ENCODE results near the gene MRPL37.
"Not testable (repeated sequence)": the region's sequence is repeated elsewhere in the genome, so short reads cannot be mapped to it uniquely, and the experiment has no call there.

MRPL37 gene

GRCh38 chr1:54161495-54162168, 38.3 kb upstream of the MRPL37 start:
- DNase-seq (ENCODE audit: insufficient read length) (no peak), FAIRE-seq (no peak)
- no peak for TF ChIP-seq POLR2A (IDR thresholded peaks at IDR 0.05; ENCODE audit: low read depth, low read length)
- TF ChIP-seq TAF1 (IDR thresholded peaks at IDR 0.05; ENCODE audit: borderline replicate concordance, low read depth, low read length) = no peak
- TF ChIP-seq POLR2AphosphoS5 (IDR thresholded peaks at IDR 0.05; ENCODE audit: low read depth, low read length) = no peak

GRCh38 chr1:54163051-54163450, 36.9 kb upstream of the MRPL37 start:
- TF ChIP-seq TAF1 (IDR thresholded peaks at IDR 0.05; ENCODE audit: borderline replicate concordance, low read depth, low read length) = no peak
- no peak for TF ChIP-seq POLR2AphosphoS5 (IDR thresholded peaks at IDR 0.05; ENCODE audit: low read depth, low read length)
- no peak for TF ChIP-seq POLR2A (IDR thresholded peaks at IDR 0.05; ENCODE audit: low read depth, low read length)
- no peak for DNase-seq (ENCODE audit: insufficient read length)
- FAIRE-seq = no peak

DNA sequence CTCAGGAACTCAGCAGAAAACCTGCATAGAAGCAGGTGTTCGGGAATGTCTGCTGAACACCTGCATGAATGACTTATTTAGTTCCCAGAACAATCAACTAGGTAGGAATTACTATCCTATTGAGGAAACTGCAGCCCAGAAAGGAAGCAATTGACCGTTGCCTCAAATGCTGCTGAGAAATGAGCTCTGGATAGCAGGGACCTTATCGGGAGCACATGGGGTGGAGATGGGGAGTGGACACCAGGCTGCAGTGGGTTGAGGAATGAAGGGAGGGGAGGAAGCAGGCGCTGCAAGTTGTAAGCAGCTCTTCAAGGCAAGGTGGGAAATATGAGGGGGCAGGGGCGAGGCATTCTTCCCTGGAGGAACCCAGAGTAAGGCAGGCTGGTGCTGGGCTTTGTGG, 36.4 kb upstream of the MRPL37 start:
- TF ChIP-seq TAF1 (IDR thresholded peaks at IDR 0.05; ENCODE audit: borderline replicate concordance, low read depth, low read length) (no peak), POLR2AphosphoS5 (IDR thresholded peaks at IDR 0.05; ENCODE audit: low read depth, low read length) (no peak), POLR2A (IDR thresholded peaks at IDR 0.05; ENCODE audit: low read depth, low read length) (no peak)

GRCh38 chr1:54165146-54165545, 34.8 kb upstream of the MRPL37 start:
- FAIRE-seq (no peak), DNase-seq (ENCODE audit: insufficient read length) (no peak)
- no peak for TF ChIP-seq POLR2A (IDR thresholded peaks at IDR 0.05; ENCODE audit: low read depth, low read length)
- TF ChIP-seq TAF1 (IDR thresholded peaks at IDR 0.05; ENCODE audit: borderline replicate concordance, low read depth, low read length) = no peak
- no peak for TF ChIP-seq POLR2AphosphoS5 (IDR thresholded peaks at IDR 0.05; ENCODE audit: low read depth, low read length)

More for the DNA sequence above, 36.4 kb upstream of the MRPL37 start:
- FAIRE-seq = no peak
- DNase-seq (ENCODE audit: insufficient read length) = no peak

DNA sequence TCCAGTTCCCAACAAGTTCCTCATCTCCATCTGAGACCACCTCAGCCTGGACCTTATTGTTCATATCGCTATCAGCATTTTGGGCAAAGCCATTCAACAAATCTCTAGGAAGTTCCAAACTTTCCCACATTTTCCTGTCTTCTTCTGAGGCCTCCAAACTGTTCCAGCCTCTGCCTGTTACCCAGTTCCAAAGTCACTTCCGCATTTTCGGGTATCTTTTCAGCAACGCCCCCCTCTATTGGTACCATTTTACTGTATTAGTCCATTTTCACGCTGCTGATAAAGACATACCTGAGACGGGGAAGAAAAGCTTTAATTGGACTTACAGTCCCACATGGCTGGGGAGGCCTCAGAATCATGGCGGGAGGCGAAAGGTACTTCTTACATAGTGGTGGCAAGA, 33.6 kb upstream of the MRPL37 start:
- FAIRE-seq; DNase-seq (ENCODE audit: insufficient read length): not testable (repeated sequence)

GRCh38 chr1:54167422-54168139, 32.4 kb upstream of the MRPL37 start:
- FAIRE-seq (no peak), DNase-seq (ENCODE audit: insufficient read length) (no peak)
- TF ChIP-seq POLR2A (IDR thresholded peaks at IDR 0.05; ENCODE audit: low read depth, low read length) = no peak
- TF ChIP-seq TAF1 (IDR thresholded peaks at IDR 0.05; ENCODE audit: borderline replicate concordance, low read depth, low read length) = no peak

GRCh38 chr1:54168206-54168965, 31.6 kb upstream of the MRPL37 start:
- TF ChIP-seq TAF1 (IDR thresholded peaks at IDR 0.05; ENCODE audit: borderline replicate concordance, low read depth, low read length) (no peak), POLR2AphosphoS5 (IDR thresholded peaks at IDR 0.05; ENCODE audit: low read depth, low read length) (no peak), POLR2A (IDR thresholded peaks at IDR 0.05; ENCODE audit: low read depth, low read length) (no peak)
- DNase-seq (ENCODE audit: insufficient read length) (no peak), FAIRE-seq (no peak)

DNA sequence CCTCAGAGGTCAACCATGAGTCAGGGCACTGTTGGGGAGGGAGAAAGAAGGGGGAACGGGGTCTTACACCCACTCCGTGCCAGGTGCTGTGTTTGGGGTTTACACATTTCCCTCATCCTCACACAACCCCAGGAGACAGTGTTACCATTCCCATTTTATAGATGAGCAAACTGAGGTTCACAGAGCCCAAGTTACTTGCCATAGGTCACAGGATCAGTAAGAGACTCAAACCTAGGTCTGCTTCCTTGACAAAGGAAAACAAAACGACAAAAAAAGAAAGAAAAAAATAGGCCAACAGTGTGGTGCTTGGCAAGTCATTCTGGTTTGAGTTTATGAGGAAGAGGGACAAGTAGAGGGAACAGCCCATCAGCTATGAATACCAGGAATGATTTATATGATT, 30.9 kb upstream of the MRPL37 start:
- FAIRE-seq (no peak), DNase-seq (ENCODE audit: insufficient read length) (no peak)
- TF ChIP-seq TAF1 (IDR thresholded peaks at IDR 0.05; ENCODE audit: borderline replicate concordance, low read depth, low read length) (no peak), POLR2AphosphoS5 (IDR thresholded peaks at IDR 0.05; ENCODE audit: low read depth, low read length) (no peak), POLR2A (IDR thresholded peaks at IDR 0.05; ENCODE audit: low read depth, low read length) (no peak)

GRCh38 chr1:54171016-54171415, 29.0 kb upstream of the MRPL37 start:
- DNase-seq (ENCODE audit: insufficient read length) (no peak), FAIRE-seq (no peak)
- TF ChIP-seq POLR2AphosphoS5 (IDR thresholded peaks at IDR 0.05; ENCODE audit: low read depth, low read length) = no peak
- TF ChIP-seq TAF1 (IDR thresholded peaks at IDR 0.05; ENCODE audit: borderline replicate concordance, low read depth, low read length) = no peak
- no peak for TF ChIP-seq POLR2A (IDR thresholded peaks at IDR 0.05; ENCODE audit: low read depth, low read length)

GRCh38 chr1:54171606-54172005, 28.4 kb upstream of the MRPL37 start:
- FAIRE-seq (no peak), DNase-seq (ENCODE audit: insufficient read length) (no peak)
- TF ChIP-seq POLR2AphosphoS5 (IDR thresholded peaks at IDR 0.05; ENCODE audit: low read depth, low read length) (no peak), TAF1 (IDR thresholded peaks at IDR 0.05; ENCODE audit: borderline replicate concordance, low read depth, low read length) (no peak), POLR2A (IDR thresholded peaks at IDR 0.05; ENCODE audit: low read depth, low read length) (no peak)

GRCh38 chr1:54172614-54173599, 27.1 kb upstream of the MRPL37 start:
- no peak for TF ChIP-seq POLR2AphosphoS5 (IDR thresholded peaks at IDR 0.05; ENCODE audit: low read depth, low read length)
- no peak for TF ChIP-seq TAF1 (IDR thresholded peaks at IDR 0.05; ENCODE audit: borderline replicate concordance, low read depth, low read length)
- TF ChIP-seq POLR2A (IDR thresholded peaks at IDR 0.05; ENCODE audit: low read depth, low read length) = no peak
- FAIRE-seq (no peak), DNase-seq (ENCODE audit: insufficient read length) (no peak)
